GM21717 (cell line): ENCODE measurements around the gene TCF21.

Source experiments
- ATAC-seq: cut with Tn5 transposase; IDR thresholded peaks from one replicate; pipeline ENCODE4 v1.9.1; 2021; ENCODE audit warnings: mild to moderate bottlenecking, moderate library complexity; ENCODE audit not compliant: unreplicated experiment

TCF21 gene

DNA sequence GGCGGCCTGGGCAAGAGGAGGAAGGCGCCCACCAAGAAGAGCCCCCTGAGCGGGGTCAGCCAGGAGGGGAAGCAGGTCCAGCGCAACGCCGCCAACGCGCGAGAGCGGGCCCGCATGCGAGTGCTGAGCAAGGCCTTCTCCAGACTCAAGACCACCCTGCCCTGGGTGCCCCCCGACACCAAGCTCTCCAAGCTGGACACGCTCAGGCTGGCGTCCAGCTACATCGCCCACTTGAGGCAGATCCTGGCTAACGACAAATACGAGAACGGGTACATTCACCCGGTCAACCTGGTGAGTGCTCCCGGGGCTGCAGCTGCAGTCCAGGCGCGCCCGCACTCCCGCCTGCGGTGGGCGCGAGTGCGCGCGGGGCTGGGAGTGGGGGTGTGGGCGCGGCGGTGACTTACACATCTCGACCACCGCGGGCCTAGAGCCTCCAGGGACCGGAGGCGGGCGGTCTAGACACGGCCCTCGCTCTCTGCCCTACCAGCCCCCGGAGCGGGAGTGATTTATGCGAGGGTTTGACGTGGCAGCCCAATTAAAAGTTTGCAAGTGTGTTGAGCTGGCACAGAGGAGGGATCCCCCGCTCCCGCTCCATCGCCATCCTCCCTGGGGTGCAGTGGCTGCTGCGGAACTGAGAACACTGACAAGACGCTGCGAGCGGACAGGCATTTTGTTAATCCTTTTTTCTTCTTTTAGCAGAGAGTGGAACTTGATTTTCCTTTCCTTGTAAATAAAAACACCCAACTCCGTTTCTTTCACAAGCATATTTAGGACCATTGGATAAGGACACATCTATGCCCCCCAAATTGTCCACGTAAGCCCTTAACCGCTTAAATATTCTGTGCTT lies 867 bp downstream of the TCF21 start:
- ATAC-seq = no peak

GRCh38 chr6:133890711-133891148 lies 1.8 kb downstream of the TCF21 start:
- no peak for ATAC-seq

DNA sequence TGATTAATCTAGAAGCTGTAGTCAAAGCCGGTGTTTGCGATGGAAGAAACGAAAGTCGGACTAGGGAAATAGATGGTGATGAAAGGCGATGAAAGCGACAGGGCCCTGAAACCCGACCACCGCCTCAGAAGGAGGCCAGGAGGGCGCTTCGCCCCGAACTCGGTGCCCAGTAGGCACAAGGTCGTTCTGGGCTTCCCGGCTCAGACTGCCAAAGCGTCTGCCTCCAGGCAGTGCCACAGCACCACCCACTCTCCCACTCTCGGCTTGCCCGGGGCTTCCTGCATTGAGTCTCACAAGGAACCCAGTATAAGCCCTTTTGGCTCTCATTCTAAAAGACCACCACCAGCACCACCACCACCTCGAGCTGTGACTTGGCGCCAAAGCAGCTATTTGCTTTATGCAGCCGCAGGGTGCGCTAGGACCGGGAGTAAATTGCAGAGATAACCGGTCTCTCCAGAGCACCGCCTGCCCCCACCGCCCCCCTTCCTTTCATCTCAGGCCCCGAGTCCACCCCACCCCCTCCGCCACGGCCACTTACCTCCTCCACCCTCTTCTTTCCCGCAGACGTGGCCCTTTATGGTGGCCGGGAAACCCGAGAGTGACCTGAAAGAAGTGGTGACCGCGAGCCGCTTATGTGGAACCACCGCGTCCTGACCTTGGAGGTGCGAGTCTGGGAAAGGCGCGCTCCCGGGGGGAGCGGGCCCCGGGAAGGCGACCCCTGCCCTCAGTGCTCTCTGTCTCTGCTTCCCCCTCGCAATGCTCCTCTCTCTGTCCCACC lies 2.4 kb downstream of the TCF21 start:
- no peak for ATAC-seq

- no peak for ATAC-seq
Measured at GRCh38 chr6:133891927-133892812, 3.3 kb downstream of the TCF21 start.

GRCh38 chr6:133892813-133893691 lies 4.1 kb downstream of the TCF21 start:
- no peak for ATAC-seq

- no peak for ATAC-seq
Measured at GRCh38 chr6:133893946-133894345, 5.0 kb downstream of the TCF21 start.

- no peak for ATAC-seq
Measured at GRCh38 chr6:133894369-133894768, 5.5 kb downstream of the TCF21 start.

DNA sequence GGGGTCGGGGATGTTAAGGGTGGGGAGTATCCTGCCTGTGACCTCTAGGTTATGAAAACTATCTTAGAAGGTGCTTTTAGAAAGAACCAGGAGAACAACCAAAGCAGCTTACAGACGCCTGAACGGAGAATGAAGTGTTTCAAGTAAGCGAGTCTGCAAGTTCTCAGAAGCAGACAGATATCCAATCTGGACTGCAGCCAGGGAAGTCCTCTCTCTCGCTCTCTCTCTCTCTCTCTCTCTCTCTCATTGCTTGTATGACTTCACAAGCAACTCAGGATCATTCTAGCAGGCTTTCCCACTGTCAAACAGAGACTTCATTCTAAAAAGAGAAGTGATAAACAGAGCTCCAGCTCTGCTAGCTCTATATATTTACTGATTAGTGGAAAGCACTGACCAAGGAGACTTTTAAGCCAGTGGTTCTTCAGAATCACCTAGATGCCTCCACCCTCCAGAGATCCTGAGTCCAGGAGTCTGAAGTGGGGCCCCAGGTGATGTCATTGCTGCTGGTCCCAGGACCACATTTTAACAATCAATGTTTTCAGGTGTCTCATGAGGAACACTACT lies 6.0 kb downstream of the TCF21 start:
- no peak for ATAC-seq

GRCh38 chr6:133895573-133896343 lies 6.8 kb downstream of the TCF21 start:
- ATAC-seq = no peak

GRCh38 chr6:133896344-133896721 lies 7.4 kb downstream of the TCF21 start:
- no peak for ATAC-seq

- ATAC-seq = no peak
Measured at GRCh38 chr6:133898263-133898662, 9.3 kb downstream of the TCF21 start.

- no peak for ATAC-seq
Measured at GRCh38 chr6:133899556-133899955, 10.6 kb downstream of the TCF21 start.

- no peak for ATAC-seq
Measured at GRCh38 chr6:133903855-133904254, 14.9 kb downstream of the TCF21 start.

- ATAC-seq = no peak
Measured at GRCh38 chr6:133906050-133906449, 17.1 kb downstream of the TCF21 start.

- peak; percentile 65 for ATAC-seq
Measured at GRCh38 chr6:133916650-133917151, 27.8 kb downstream of the TCF21 start.

GRCh38 chr6:133917781-133918180 lies 28.9 kb downstream of the TCF21 start:
- ATAC-seq = no peak

DNA sequence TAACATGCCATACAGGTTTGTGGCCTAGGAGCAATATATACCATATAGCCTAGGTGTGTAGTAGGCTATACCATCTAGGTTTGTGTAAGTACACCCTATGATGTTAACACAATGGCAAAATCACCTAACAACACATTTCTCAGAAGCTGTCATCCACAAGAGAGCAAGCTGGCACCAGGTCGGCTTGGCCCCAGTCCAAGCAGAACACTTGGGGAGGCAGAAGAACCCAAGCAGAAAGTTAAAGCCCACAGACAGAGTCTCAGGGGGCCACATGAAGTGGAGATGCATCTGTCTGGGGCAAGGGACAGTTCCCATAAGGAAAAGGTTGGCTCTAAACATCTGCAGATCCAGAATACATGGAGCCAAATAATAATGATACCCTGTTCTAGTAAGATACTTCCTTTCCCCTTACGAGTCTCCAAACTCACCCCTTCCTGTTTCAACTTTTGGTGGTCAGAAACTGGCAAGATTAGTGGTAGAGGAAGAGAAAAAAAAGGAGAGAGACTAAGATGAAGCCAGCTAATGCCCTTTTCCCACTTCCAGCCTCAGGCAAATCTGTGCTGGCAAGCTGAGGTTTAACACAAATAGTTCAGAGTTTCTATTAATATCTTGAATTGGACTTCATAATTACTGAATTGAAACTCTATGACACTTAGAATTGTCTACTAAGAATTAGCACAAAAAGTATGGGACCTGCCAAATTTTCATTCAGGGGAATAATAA lies 29.5 kb downstream of the TCF21 start:
- no peak for ATAC-seq

GRCh38 chr6:133919362-133919761 lies 30.4 kb downstream of the TCF21 start:
- ATAC-seq = no peak
